Gastrocnemius medialis (tissue), 4 donors: ENCODE measurements around the gene SOWAHC.

ENCODE experiments used
- POLR2A ChIP-seq, 2 donors: fragments of 450-650 bp; IDR thresholded peaks; one replicate each; pipeline ENCODE4 v1.6.1; 2017; ENCODE audit warnings: antibody characterized with exemption in 2 of 2, mild to moderate bottlenecking in 2 of 2, moderate library complexity in 2 of 2
- TF ChIP-seq, protein P1 (sequence below), 5 experiments: fragments of 450-650 bp in 3 of 5; fragments of 200-600 bp in 2 of 5; sonication (generic) in 2 of 5; IDR thresholded peaks in 4 of 5; conservative IDR thresholded peaks in 1 of 5; 1 replicate in 4 of 5; 2 replicates in 1 of 5; pipeline ENCODE4 v1.5.1; 2016 to 2019; ENCODE audit warnings: antibody characterized with exemption in 5 of 5, mild to moderate bottlenecking in 3 of 5, moderate library complexity in 3 of 5

DNA sequence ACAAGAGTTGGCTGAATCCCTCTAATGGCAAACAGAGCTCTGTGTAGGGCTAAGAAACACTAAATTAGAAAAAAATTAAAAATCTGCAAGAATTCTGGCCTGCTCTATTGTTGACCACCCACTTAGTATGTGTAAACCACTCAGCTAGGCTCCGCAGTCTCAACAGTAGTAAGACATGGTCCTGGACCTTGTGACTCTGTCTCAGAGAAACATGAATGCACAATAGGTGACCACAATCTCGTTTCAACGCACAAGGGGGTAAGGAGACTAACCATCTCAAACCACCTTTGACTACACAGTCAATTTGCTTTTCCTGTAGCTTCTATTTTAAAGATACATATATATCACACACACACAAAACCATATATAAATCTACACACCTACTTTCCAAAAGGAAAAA lies 16.9 kb upstream of the SOWAHC start:
- TF ChIP-seq, protein P1, sequence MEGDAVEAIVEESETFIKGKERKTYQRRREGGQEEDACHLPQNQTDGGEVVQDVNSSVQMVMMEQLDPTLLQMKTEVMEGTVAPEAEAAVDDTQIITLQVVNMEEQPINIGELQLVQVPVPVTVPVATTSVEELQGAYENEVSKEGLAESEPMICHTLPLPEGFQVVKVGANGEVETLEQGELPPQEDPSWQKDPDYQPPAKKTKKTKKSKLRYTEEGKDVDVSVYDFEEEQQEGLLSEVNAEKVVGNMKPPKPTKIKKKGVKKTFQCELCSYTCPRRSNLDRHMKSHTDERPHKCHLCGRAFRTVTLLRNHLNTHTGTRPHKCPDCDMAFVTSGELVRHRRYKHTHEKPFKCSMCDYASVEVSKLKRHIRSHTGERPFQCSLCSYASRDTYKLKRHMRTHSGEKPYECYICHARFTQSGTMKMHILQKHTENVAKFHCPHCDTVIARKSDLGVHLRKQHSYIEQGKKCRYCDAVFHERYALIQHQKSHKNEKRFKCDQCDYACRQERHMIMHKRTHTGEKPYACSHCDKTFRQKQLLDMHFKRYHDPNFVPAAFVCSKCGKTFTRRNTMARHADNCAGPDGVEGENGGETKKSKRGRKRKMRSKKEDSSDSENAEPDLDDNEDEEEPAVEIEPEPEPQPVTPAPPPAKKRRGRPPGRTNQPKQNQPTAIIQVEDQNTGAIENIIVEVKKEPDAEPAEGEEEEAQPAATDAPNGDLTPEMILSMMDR (IDR thresholded peaks at IDR 0.05 in 4 of 5, conservative IDR thresholded peaks at IDR 0.05 in 1 of 5) = no peak
- no peak for TF ChIP-seq POLR2A (IDR thresholded peaks at IDR 0.05)
